ENCODE data around the gene IMMT.
"Not testable (repeated sequence)": the region's sequence is repeated elsewhere in the genome, so short reads cannot be mapped to it uniquely, and the experiment has no call there.

IMMT gene

GRCh38 chr2:86202702-86203101, 7.4 kb upstream of the IMMT start:
- in situ Hi-C loops (cut with MboI; ENCODE audit: low sequenced_read_pairs), result no loop called here

GRCh38 chr2:86202336-86202692, 7.1 kb upstream of the IMMT start:
- in situ Hi-C loops (cut with MboI; ENCODE audit: low sequenced_read_pairs), result no loop called here

DNA sequence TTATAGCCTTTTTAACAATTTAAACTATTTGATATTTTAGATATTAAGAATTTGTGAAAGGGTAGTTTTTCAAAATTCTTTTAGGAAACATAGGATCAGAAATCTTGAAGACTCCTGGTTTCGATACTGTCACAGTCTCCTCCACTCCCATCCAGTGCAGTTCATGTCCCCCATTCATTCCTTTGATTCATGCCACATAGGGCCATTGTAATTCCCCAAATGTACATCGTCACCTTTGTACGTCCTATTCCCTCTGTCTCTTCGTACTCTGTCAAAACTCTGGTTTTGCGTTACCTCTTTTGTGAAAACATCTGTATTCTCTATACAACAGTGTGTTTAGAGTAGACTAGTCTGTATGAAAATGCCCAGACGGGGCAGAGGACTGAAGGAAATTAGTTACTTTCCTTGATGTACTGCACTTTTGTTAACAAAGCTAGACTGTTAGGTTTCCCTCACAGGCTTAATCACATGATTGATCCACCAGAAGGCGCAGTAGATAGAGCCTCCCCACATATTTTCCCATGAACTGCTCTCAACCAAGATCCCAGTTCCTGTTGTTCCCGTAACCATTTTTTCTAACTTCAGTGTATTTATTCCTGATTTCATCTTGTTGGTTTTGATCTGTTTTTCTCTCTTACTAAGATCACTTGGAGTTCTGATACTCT, 6.5 kb upstream of the IMMT start:
- in situ Hi-C loops (cut with MboI; ENCODE audit: low sequenced_read_pairs), result no loop called here

DNA sequence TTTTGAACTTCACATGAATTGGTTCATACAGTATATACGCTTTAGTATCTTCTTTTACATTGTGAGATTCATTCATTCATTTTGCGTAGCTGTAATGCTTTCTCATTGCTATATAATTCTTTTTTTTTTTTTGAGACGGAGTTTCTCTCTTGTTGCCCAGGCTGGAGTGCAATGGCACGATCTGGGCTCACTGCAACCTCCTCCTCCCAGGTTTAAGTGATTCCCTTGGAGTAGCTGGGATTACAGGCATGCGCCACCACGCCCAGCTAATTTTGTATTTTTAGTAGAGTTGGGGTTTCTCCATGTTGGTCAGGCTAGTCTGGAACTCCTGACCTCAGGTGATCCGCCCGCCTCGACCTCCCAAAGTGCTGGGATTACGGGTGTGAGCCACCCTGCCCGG, 5.3 kb upstream of the IMMT start:
- in situ Hi-C loops (cut with MboI; ENCODE audit: low sequenced_read_pairs), result not testable (repeated sequence)

GRCh38 chr2:86199834-86200177, 4.5 kb upstream of the IMMT start:
- in situ Hi-C loops (cut with MboI; ENCODE audit: low sequenced_read_pairs), result no loop called here

GRCh38 chr2:86195808-86196387, 636 bp upstream of the IMMT start:
- in situ Hi-C loops (cut with MboI; ENCODE audit: low sequenced_read_pairs), result no loop called here

- in situ Hi-C loops (cut with MboI; ENCODE audit: low sequenced_read_pairs), result no loop called here
These were observed 559 bp downstream of the IMMT start for GRCh38 chr2:86194751-86195054.

DNA sequence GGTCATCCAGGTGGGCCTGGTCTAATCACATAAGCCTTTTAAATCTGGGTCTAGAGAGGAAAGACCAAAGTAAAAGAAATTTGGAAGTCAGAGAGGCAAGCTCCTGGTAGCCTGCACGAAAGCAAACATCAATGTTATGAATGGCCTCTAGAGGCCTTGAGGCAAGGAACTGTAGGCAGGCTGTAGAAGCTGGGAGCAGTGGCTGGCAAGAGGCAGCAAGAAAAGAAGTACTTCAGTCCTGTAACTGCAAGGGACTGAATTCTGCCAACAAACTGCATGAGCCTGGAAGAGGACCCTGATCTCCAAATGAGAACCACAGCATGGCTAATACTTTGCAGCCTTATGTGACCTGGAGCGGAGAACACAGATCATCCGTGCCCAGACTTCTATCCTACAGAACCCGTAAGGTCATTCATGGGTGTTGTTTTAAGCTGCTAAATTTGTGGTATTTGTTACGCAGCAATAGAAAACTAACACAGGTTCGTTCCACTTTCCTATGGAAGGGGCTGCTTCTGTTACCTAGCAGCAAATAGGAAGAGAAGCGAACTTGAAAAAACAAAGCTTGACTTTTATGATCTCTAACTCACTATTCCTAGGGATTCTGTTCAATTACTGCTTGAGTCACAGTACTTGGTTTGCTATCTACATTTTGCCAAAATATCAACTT, 1.2 kb downstream of the IMMT start:
- in situ Hi-C loops (cut with MboI; ENCODE audit: low sequenced_read_pairs), result no loop called here

DNA sequence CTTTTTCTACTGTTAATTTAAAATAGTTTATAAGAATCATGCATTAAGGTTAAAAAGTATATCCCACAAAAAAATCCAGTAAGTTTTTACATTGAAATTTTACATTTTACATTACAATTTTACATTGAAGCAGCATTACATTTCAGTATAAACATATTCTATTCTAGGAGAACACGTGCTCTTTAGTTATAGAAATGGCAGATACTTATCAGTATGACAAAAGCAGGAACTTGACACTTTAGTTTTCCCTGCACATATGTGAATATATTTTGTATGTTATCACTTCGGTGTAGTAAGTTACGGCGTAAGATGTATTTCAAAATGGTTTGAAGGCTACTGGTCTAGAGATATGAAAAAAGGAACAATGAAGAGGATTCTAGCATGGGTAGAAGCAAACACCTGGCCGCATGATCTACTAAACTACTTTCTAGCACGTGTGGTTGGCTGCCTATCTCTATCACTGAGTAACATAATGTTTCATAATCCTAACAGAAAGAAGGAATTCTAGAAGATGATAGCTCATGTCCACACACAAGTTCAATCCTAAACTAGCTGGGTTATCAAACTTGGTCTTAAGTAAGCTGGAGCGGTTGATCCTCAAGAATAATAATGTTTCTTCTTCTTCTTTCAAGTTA, 5.4 kb downstream of the IMMT start:
- in situ Hi-C loops (cut with MboI; ENCODE audit: low sequenced_read_pairs), result no loop called here

- in situ Hi-C loops (cut with MboI; ENCODE audit: low sequenced_read_pairs), result no loop called here
These were observed 8.8 kb downstream of the IMMT start for GRCh38 chr2:86186431-86186830.

GRCh38 chr2:86185517-86186212, 9.6 kb downstream of the IMMT start:
- in situ Hi-C loops (cut with MboI; ENCODE audit: low sequenced_read_pairs), result no loop called here

- in situ Hi-C loops (cut with MboI; ENCODE audit: low sequenced_read_pairs), result no loop called here
These were observed 18.7 kb downstream of the IMMT start for GRCh38 chr2:86176597-86176996.

GRCh38 chr2:86175828-86176227, 19.4 kb downstream of the IMMT start:
- in situ Hi-C loops (cut with MboI; ENCODE audit: low sequenced_read_pairs), result no loop called here

DNA sequence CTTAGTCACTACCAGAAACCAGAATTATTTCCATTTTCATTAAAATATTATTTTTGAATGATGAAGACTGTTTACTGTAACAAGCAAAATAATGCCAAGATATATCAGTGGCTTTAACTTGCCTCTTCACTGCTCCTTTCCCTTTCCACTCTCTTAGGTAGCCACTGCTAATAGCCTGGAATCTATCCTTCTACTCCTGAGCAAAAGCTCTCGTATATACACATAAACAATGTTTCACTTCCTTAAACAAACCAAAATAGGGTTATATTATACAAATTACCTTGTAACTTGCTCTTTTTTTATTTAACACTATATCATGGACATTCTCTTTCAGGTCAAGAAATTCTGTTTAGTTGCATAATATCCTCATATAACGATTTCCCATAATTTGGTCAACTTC, 20.8 kb downstream of the IMMT start:
- in situ Hi-C loops (cut with MboI; ENCODE audit: low sequenced_read_pairs), result no loop called here

DNA sequence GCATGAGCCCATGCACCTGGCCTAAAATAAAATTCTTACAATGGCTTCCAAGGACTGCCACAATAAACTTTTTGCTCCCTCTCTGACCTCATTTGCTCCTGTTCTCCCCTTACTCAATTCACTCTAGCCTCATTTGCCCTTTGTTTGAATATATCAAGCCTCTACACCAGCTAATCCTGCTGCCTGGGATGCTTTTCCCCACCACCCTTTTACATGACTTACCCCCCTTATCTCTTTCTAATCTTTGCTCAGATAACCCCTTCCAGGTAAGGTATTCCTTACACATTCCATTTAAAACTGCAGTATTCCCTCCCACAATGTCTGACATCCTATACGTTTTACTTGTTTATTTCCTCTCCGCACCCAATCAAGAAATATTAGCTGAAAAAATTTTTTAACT, 22.7 kb downstream of the IMMT start:
- in situ Hi-C loops (cut with MboI; ENCODE audit: low sequenced_read_pairs), result no loop called here

- in situ Hi-C loops (cut with MboI; ENCODE audit: low sequenced_read_pairs), result no loop called here
These were observed 24.0 kb downstream of the IMMT start for GRCh38 chr2:86171295-86171694.

GRCh38 chr2:86170449-86170848, 24.8 kb downstream of the IMMT start:
- in situ Hi-C loops (cut with MboI; ENCODE audit: low sequenced_read_pairs), result no loop called here

DNA sequence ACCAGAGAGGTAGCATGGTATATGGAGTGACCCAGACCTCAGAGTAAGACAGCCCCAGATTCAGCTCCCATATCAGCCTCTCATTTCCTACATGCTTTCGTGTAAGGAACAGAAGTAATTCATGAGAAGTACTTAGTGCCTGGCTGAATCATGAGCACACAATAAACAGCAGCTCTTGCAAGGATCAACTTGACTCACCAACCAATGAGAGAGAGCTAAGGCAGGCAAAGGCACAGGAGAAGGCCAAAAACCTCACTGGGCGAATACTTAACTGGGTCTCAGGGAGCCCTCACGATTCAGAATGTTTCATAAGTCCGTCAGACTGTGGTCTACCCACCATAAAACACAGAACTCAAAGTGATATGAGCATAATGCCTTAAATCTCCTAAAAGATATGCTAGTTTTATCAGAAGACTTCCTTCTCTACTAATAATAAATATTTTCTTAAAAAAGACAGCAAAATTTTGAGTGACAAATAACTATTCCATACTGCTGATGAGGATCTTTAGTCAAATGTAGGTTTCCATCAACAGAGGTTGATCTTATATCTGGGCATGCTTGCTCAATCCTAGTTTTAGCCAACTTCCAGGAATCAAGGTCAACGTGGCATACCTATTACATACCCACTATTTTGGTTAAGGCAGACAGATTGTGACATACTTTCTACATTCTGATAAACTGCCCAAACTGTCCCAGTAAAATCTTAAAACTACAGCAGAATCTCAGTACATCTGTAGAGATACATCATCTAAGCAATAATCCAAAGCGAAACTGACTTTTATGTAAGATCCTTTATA, 34.9 kb downstream of the IMMT start:
- in situ Hi-C loops (cut with MboI; ENCODE audit: low sequenced_read_pairs), result no loop called here

- in situ Hi-C loops (cut with MboI; ENCODE audit: low sequenced_read_pairs), result no loop called here
These were observed 37.0 kb downstream of the IMMT start for GRCh38 chr2:86158286-86158685.

DNA sequence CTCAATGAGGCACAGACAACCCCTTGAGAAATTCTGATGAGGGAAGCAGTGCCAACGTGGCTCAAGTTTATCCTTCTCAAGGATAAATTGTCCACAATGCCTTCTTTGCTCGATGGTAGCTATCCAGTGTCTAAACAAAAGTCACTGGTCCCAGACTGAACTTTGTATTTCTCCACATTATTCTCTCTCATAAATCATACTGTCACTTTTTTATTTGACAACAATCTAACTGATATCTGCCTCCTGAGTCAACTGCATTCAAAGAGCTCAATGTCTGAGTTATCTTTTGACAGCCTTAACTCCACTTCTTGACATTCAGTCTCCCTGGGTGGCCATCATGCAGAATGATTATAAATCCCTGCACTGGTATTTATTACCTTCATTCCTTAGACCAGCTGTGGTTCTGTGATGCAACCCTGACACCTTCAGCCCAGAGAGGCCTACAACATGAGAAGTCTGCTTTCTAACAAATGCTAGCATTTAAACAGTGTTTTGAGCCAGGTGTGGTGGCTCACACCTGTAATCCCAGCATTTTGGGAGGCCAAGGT, 38.2 kb downstream of the IMMT start:
- in situ Hi-C loops (cut with MboI; ENCODE audit: low sequenced_read_pairs), result no loop called here

- in situ Hi-C loops (cut with MboI; ENCODE audit: low sequenced_read_pairs), result no loop called here
These were observed 44.8 kb downstream of the IMMT start for GRCh38 chr2:86150502-86150901.

Data from HL-60/S4 (cell line).